K562 (cell line): Measurements from ENCODE around the gene OTOG. TPM values are rescaled to one million over a fixed set of nuclear protein-coding genes. Genes with fewer than 3 reads are reported as not detected.

Experiments
- ATAC-seq: fragments of 200-7000 bp; cut with Tn5 transposase; 3 replicates; pipeline ENCODE4 v1.9.1; 2020; ENCODE audit warnings: moderate library complexity
- BruUV-seq: library from RNA; stranded (reverse); fragments of 400-500 nt; replicated peaks from 2 replicates; lab custom pipeline; 2021; lab: Mats Ljungman, UMichigan
- CTCF ChIA-PET: fragments of 300-600 bp; formaldehyde crosslinking; extraction: SDS; loops from one replicate; lab custom pipeline; 2021; ENCODE audit warnings: low intra/inter-chr PET ratio; lab: Yijun Ruan, JAX
- POLR2A ChIA-PET: fragments of 300-600, 350-650 bp; sonication (Branson Sonifier 250); formaldehyde crosslinking; extraction: SDS; loops from one replicate; lab custom pipeline; 2021; ENCODE audit warnings: antibody characterized with exemption, inconsistent platforms; lab: Yijun Ruan, JAX
- DNase-seq, 4 experiments: peaks; one replicate each; pipeline versions ENCODE4 v3.0.0 to v3.0.0-alpha.2; 2011 to 2018; ENCODE audit warnings: low spot score in 3 of 4, mixed read lengths in 3 of 4; ENCODE audit errors: extremely low read depth in 1 of 4
- FAIRE-seq: peaks from 2 replicates; lab custom pipeline; 2011; peaks lifted over from hg19 to GRCh38; lab: Jason Lieb, UNC
- H2AFZ ChIP-seq: 2 replicates; pipeline ENCODE4 v1.6.0; 2011; ENCODE audit warnings: low read depth, low read length, control low read depth, inconsistent platforms
- H3K27ac ChIP-seq: fragments of 200-600 bp; 3 replicates; pipeline ENCODE4 v1.8.0; 2011; ENCODE audit warnings: low read depth, mild to moderate bottlenecking, control low read depth, inconsistent platforms, low read length, moderate library complexity, mixed read lengths; ENCODE audit errors: extremely low read depth
- H3K27me3 ChIP-seq, 2 experiments: fragments of 300-600 bp in 1 of 2; 2 replicates in 1 of 2; 3 replicates in 1 of 2; pipeline versions ENCODE4 v1.6.0 to v1.8.0; 2011; ENCODE audit warnings: inconsistent platforms in 2 of 2, low read length in 2 of 2, mild to moderate bottlenecking in 1 of 2, mixed read lengths in 1 of 2, moderate library complexity in 1 of 2; ENCODE audit not compliant: control insufficient read depth in 2 of 2, insufficient read depth in 2 of 2
- H3K36me3 ChIP-seq: fragments of 300-600 bp; 3 replicates; pipeline ENCODE4 v1.8.0; 2011; ENCODE audit warnings: mild to moderate bottlenecking, low read length, inconsistent platforms; ENCODE audit not compliant: control insufficient read depth, insufficient read depth
- H3K4me1 ChIP-seq, 2 experiments: fragments of 200-600 bp in 1 of 2; replicated peaks in 1 of 2; 2 replicates in 1 of 2; 3 replicates in 1 of 2; pipeline versions ENCODE4 v1.5.1 to v1.8.0; 2011; ENCODE audit warnings: inconsistent platforms in 2 of 2, low read length in 2 of 2, mild to moderate bottlenecking in 1 of 2, mixed read lengths in 1 of 2, moderate library complexity in 1 of 2; ENCODE audit not compliant: control insufficient read depth in 2 of 2, insufficient read depth in 2 of 2
- H3K4me2 ChIP-seq: 2 replicates; pipeline ENCODE4 v1.6.1; 2011; ENCODE audit warnings: low read length, control low read depth, inconsistent platforms, mixed read lengths; ENCODE audit not compliant: insufficient read depth
- H3K4me3 ChIP-seq: fragments of 200-600 bp; sonication (generic), shearing (Covaris generic); 2 replicates; pipeline ENCODE4 v1.5.1; 2016; ENCODE audit warnings: control low read depth, inconsistent platforms
- H3K79me2 ChIP-seq: fragments of 200-600 bp; 3 replicates; pipeline ENCODE4 v1.8.0; 2011; ENCODE audit warnings: low read length, inconsistent platforms; ENCODE audit not compliant: control insufficient read depth, insufficient read depth
- H3K9ac ChIP-seq, 2 experiments: 2 replicates each; pipeline versions ENCODE4 v1.6.0 to v1.6.1; 2011; ENCODE audit warnings: low read depth in 2 of 2, low read length in 2 of 2, control low read depth in 1 of 2, inconsistent platforms in 1 of 2, mild to moderate bottlenecking in 1 of 2, mixed read lengths in 1 of 2; ENCODE audit not compliant: insufficient read depth in 1 of 2
- H3K9me1 ChIP-seq: one replicate; pipeline ENCODE4 v1.6.0; 2011; ENCODE audit warnings: inconsistent platforms, mild to moderate bottlenecking, low read length, moderate library complexity; ENCODE audit not compliant: control insufficient read depth, insufficient read depth
- H3K9me3 ChIP-seq: replicated peaks from 2 replicates; pipeline ENCODE4 v1.5.1; 2011; ENCODE audit warnings: low read depth, low read length, inconsistent platforms; ENCODE audit not compliant: control insufficient read depth, insufficient read depth
- H4K20me1 ChIP-seq: replicated peaks from 2 replicates; pipeline ENCODE4 v1.6.1; 2011; ENCODE audit warnings: low read length, inconsistent platforms, mixed read lengths; ENCODE audit not compliant: control insufficient read depth, insufficient read depth
- CREM ChIP-seq: IDR thresholded peaks from 2 replicates; pipeline ENCODE4 v1.6.1; 2014; ENCODE audit warnings: antibody characterized with exemption, low read depth
- CTBP1 ChIP-seq: fragments of 450-650 bp; IDR thresholded peaks from 2 replicates; pipeline ENCODE4 v1.6.1; 2016; ENCODE audit warnings: borderline replicate concordance
- DIDO1 ChIP-seq: fragments of 450-650 bp; IDR thresholded peaks from 2 replicates; pipeline ENCODE4 v1.6.1; 2016; ENCODE audit warnings: low read depth, missing biosample characterization, missing genetic modification characterization
- ELF1 ChIP-seq: fragments of 200-800 bp; sonication (Bioruptor generic); IDR thresholded peaks from 2 replicates; pipeline ENCODE4 v1.6.1; 2016; ENCODE audit warnings: missing genetic modification characterization, missing compliant biosample characterization
- ILK ChIP-seq: fragments of 450-650 bp; IDR thresholded peaks from 2 replicates; pipeline ENCODE4 v1.6.1; 2016; ENCODE audit warnings: missing genetic modification characterization, low read depth, mild to moderate bottlenecking, missing compliant biosample characterization, moderate library complexity, borderline replicate concordance
- RBFOX2 ChIP-seq: fragments of 200-400 bp; formaldehyde crosslinking; IDR thresholded peaks from 2 replicates; pipeline ENCODE4 v1.6.1; 2017; ENCODE audit warnings: low read depth, mild to moderate bottlenecking, low read length, moderate library complexity
- SMARCA4 ChIP-seq: fragments of 450-650 bp; IDR thresholded peaks from 2 replicates; pipeline ENCODE4 v1.6.1; 2016
- ZC3H8 ChIP-seq: fragments of 450-650 bp; IDR thresholded peaks from 2 replicates; pipeline ENCODE4 v1.6.1; 2017
- ZEB2 ChIP-seq: fragments of 450-650 bp; IDR thresholded peaks from 2 replicates; pipeline ENCODE4 v1.6.1; 2016
- ZNF175 ChIP-seq: fragments of 200-800 bp; sonication (Bioruptor generic); IDR thresholded peaks from 2 replicates; pipeline ENCODE4 v1.6.1; 2016; ENCODE audit warnings: low read depth, mild to moderate bottlenecking, missing genetic modification characterization, missing compliant biosample characterization
- ZNF263 ChIP-seq: sonication (generic); formaldehyde crosslinking; IDR thresholded peaks from 2 replicates; pipeline ENCODE4 v1.8.0; 2022; ENCODE audit warnings: mild to moderate bottlenecking, missing genetic modification reagents, borderline replicate concordance
- whole genome bisulfite sequencing: fragments of 100-300 bp; shearing (Covaris generic); methylation state at CpG from one replicate; pipeline ENCODE4 v1.1.6; 2016; ENCODE audit warnings: low coverage, mixed read lengths; ENCODE audit not compliant: insufficient coverage; ENCODE audit errors: missing lambda C conversion rate; 5-methylcytosine and 5-hydroxymethylcytosine counted together
- in situ Hi-C: fragments of 300-500 bp; cut with MboI; formaldehyde crosslinking; loops from 4 replicates; pipeline ENCODE4 v1.15.0; 2018; ENCODE audit warnings: inconsistent platforms, mixed read lengths
- intact Hi-C: fragments of 100-400 bp; cut with micrococcal nuclease; formaldehyde crosslinking; loops from 2 replicates; pipeline ENCODE4 v1.14.2; 2022
- polyA plus RNA-seq, 8 experiments: library from polyadenylated mRNA; depleted of rRNA in 4 of 8; stranded (reverse) in 5 of 8; unstranded in 3 of 8; fragments of >200 nt; fragmentation: Nextera tagmentation in 2 of 8; fragmentation: Illumina TruSeq in 1 of 8; extraction: Ambion mirVana in 2 of 8; extraction: Trizol in 1 of 8; gene quantifications; 2 replicates each; pipeline versions ENCODE4 v1.2.1 to v1.2.3, GENCODE V29; 2011 to 2014; ENCODE audit warnings: inconsistent platforms in 1 of 8, missing spikeins in 1 of 8
- total RNA-seq, 7 experiments: library from RNA; depleted of rRNA in 6 of 7; stranded (reverse); fragments of >200 nt in 6 of 7; fragmentation: Illumina TruSeq in 2 of 7; extraction: Trizol in 2 of 7; gene quantifications; 2 replicates each; pipeline versions ENCODE4 v1.2.1 to v1.2.3, GENCODE V29; 2011 to 2021; ENCODE audit warnings: low replicate concordance in 1 of 7
- TF ChIP-seq, protein P1 (sequence below): fragments of 250-450 bp; sonication (Bioruptor Pico); IDR thresholded peaks from 2 replicates; pipeline ENCODE4 v1.4.0; 2020; ENCODE audit warnings: mild to moderate bottlenecking
- TF ChIP-seq, protein P2 (sequence below): fragments of 200-800 bp; sonication (Bioruptor generic); IDR thresholded peaks from 2 replicates; pipeline ENCODE4 v1.6.1; 2017; ENCODE audit warnings: missing genetic modification characterization, missing compliant biosample characterization

OTOG gene
- total and polyA plus RNA-seq, 9 of the 15 experiments (the other 6 are each of a cell fraction or from before 2014, with no cell fraction given), result not detected

DNA sequence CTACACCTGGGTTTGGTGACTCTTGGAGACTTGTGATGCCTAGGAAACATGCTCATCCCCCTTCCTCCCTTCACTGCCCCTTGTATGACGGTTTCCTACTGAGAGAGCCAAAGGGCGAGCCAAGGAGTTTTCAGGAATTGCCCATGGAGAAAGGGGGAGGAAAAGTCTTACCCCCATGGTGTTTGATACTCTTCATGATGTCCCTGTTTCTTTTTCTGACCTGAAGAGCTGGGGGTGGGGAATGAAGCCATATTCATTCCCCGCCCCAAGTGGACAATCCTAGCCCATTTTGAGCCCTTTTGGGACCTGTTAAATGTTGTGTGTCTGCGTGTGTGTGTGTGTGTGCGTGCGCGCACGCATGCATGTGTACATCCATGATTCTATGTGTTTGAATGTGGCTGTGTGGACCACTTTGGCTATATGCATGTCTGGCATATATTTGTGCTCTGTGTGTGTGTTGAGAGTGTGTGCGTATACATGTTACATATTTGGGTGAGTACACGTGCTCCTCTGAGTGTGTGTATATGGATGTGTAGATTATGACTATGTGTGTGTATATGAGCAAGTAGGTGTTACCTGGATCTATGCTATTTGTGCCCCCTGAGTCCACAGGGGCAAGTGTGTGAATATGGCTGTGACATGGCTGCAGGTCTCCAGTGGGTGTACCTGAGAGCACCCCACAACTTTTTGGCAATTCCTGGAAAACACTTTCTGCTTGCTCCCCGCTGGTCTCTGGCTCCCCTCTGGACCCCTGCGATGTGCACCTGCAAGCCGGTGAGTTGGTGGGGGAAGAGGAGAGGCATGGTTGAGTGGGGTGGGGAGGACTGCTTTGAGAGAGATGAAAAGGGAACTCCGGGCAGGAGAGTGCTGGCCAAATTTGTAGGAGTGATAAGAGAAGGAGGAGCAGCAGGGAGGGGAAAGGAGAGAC is 24.6 kb downstream of the OTOG start:
- peaks cover 7 to 27% of the 10 kb centered on the region in 2 experiments; a peak in 4 of 5 replicates for H3K27me3 ChIP-seq
- DNase-seq (no peak), FAIRE-seq (no peak), ATAC-seq (no peak)
- H3K4me2 ChIP-seq, result no peak overlapping the region
- no peak overlapping the region for H3K9ac ChIP-seq
- H3K79me2 ChIP-seq, result no peaks in the 10 kb centered on the region
- ChIA-PET CTCF (no interaction called here), POLR2A (interaction anchor here (0.9 kb wide), 1 partner anchor 47 kb away, joined by 3 read pairs; no protein-coding TSS in a partner anchor)
- no peak overlapping the region for H3K4me3 ChIP-seq
- no peaks in the 10 kb centered on the region for H3K9me3 ChIP-seq
- intact Hi-C loops, result no loop called here
- H3K9me1 ChIP-seq, result no peaks in the 10 kb centered on the region
- H3K27ac ChIP-seq, result no peak overlapping the region
- no TSS peak for BruUV-seq
- WGBS, result 27% methylated on average over 10 of the region's 14 CpGs
- peaks cover 4% of the 10 kb centered on the region; the same call in 1 of the 2 replicates for H4K20me1 ChIP-seq
- peaks cover 0 to 11% of the 10 kb centered on the region in 2 experiments; a peak in 2 of 5 replicates for H3K4me1 ChIP-seq
- in situ Hi-C loops, result no loop called here
- H2AFZ ChIP-seq, result no peak overlapping the region
- TF ChIP-seq CTBP1 (peak; percentile 60; the same call in 1 of the 2 replicates), CREM (no peak), DIDO1 (no peak), ZNF263 (CRISPR knock-in tag) (peak; percentile 93), RBFOX2 (no peak), ILK (no peak), ZEB2 (no peak), ZNF175 (no peak), ELF1 (no peak), ZC3H8 (no peak), SMARCA4 (no peak)
- TF ChIP-seq, protein P1, sequence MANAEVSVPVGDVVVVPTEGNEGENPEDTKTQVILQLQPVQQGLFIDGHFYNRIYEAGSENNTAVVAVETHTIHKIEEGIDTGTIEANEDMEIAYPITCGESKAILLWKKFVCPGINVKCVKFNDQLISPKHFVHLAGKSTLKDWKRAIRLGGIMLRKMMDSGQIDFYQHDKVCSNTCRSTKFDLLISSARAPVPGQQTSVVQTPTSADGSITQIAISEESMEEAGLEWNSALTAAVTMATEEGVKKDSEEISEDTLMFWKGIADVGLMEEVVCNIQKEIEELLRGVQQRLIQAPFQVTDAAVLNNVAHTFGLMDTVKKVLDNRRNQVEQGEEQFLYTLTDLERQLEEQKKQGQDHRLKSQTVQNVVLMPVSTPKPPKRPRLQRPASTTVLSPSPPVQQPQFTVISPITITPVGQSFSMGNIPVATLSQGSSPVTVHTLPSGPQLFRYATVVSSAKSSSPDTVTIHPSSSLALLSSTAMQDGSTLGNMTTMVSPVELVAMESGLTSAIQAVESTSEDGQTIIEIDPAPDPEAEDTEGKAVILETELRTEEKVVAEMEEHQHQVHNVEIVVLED, result no peak
- TF ChIP-seq, protein P2, sequence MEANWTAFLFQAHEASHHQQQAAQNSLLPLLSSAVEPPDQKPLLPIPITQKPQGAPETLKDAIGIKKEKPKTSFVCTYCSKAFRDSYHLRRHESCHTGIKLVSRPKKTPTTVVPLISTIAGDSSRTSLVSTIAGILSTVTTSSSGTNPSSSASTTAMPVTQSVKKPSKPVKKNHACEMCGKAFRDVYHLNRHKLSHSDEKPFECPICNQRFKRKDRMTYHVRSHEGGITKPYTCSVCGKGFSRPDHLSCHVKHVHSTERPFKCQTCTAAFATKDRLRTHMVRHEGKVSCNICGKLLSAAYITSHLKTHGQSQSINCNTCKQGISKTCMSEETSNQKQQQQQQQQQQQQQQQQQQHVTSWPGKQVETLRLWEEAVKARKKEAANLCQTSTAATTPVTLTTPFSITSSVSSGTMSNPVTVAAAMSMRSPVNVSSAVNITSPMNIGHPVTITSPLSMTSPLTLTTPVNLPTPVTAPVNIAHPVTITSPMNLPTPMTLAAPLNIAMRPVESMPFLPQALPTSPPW (CRISPR knock-in tag), result no peak
- no peaks in the 10 kb centered on the region for H3K36me3 ChIP-seq
